ENCODE results near the gene PNPLA5.

Gene PNPLA5

DNA sequence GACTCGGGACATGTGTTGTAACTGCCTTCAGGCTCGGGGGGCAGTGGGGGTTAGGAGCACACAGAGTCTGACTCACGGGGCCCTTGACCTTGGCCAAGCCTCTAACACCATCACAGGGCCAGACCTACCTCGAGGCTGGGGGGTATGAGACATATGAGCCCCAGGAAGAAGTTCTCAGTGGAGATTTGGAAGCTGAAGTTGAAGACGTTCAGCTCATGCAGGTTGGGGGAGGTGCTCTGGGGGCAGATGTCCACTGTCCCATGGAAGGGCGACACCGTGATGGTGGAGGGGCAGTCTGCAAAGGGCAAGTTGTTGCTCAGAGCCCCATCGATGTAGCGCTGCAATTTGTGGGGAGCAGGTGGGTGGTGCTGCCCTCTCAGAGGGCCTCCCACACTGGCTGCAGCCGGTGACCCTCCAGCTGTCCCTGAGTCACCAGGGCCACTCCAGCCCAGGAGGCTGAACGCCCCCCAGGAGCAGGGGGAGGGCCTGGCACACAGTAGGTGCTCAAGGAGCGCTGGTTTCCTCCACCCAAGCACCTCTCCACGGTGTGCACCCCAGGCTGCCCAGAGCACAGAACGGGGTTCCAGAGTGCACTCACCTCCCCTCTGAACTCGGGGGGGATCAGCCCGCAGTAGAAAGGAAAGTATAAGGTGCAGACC is 2.5 kb downstream of the PNPLA5 start:
- Histone ChIP-seq H3K27me3 (ENCODE audit: insufficient read depth, low read length, poor library complexity, severe bottlenecking) (no peaks in the 10 kb centered on the region), H3K4me2 (ENCODE audit: low read depth, low read length, poor library complexity, severe bottlenecking) (no peak overlapping the region), H2AFZ (ENCODE audit: low read length) (no peak overlapping the region), H3K9me3 (ENCODE audit: insufficient read depth, low read depth, low read length) (no peaks in the 10 kb centered on the region), H3K36me3 (ENCODE audit: insufficient read depth, low read length) (no peaks in the 10 kb centered on the region), H4K20me1 (ENCODE audit: insufficient read depth, low read length, poor library complexity, severe bottlenecking) (no peaks in the 10 kb centered on the region), H3F3A (ENCODE audit: low read depth) (no peaks in the 10 kb centered on the region), H3K79me2 (ENCODE audit: insufficient read depth, low read length) (no peaks in the 10 kb centered on the region), H3K4me1 (ENCODE audit: insufficient read depth, low read length, poor library complexity, severe bottlenecking) (no peaks in the 10 kb centered on the region), H3K9me2 (replicated peaks; ENCODE audit: low read depth, low read length) (no peaks in the 10 kb centered on the region), H3K9ac (ENCODE audit: low read depth, low read length, poor library complexity, severe bottlenecking) (no peak overlapping the region), H3K4me3 (ENCODE audit: low read length, poor library complexity, severe bottlenecking) (no peak overlapping the region)
- TF ChIP-seq, protein P1, sequence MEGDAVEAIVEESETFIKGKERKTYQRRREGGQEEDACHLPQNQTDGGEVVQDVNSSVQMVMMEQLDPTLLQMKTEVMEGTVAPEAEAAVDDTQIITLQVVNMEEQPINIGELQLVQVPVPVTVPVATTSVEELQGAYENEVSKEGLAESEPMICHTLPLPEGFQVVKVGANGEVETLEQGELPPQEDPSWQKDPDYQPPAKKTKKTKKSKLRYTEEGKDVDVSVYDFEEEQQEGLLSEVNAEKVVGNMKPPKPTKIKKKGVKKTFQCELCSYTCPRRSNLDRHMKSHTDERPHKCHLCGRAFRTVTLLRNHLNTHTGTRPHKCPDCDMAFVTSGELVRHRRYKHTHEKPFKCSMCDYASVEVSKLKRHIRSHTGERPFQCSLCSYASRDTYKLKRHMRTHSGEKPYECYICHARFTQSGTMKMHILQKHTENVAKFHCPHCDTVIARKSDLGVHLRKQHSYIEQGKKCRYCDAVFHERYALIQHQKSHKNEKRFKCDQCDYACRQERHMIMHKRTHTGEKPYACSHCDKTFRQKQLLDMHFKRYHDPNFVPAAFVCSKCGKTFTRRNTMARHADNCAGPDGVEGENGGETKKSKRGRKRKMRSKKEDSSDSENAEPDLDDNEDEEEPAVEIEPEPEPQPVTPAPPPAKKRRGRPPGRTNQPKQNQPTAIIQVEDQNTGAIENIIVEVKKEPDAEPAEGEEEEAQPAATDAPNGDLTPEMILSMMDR (conservative IDR thresholded peaks at IDR 0.05; ENCODE audit: low read length) = no peak
- no peak for TF ChIP-seq EZH2phosphoT487 (IDR thresholded peaks at IDR 0.05; ENCODE audit: borderline replicate concordance)

DNA sequence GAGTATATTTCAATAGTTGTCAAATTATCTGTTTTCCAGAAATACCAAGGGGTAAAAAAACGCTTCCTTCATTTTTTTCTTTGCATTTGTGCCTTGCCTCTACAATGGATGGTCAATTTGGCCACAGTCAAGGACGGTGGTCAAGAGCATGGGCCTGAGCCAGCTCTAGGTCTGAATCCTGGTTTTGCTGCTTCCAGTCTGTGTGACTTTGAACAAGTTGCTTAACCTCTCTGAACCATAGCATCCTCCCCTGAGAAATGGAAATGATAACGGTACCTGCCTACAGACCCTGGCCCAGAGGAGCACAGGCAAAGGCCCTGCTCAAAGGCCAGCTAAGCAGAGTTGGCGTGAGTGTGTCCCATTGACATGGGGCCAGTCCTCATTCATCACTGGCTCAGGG is 3.1 kb downstream of the PNPLA5 start:
- no peak overlapping the region for H3K9ac ChIP-seq (ENCODE audit: low read depth, low read length, poor library complexity, severe bottlenecking)
- H2AFZ ChIP-seq (ENCODE audit: low read length) = no peak overlapping the region
- no peaks in the 10 kb centered on the region for H3F3A ChIP-seq (ENCODE audit: low read depth)
- no peaks in the 10 kb centered on the region for H3K79me2 ChIP-seq (ENCODE audit: insufficient read depth, low read length)
- no peak overlapping the region for H3K4me2 ChIP-seq (ENCODE audit: low read depth, low read length, poor library complexity, severe bottlenecking)
- no peaks in the 10 kb centered on the region for H3K9me2 ChIP-seq (replicated peaks; ENCODE audit: low read depth, low read length)
- H3K27me3 ChIP-seq (ENCODE audit: insufficient read depth, low read length, poor library complexity, severe bottlenecking) = no peaks in the 10 kb centered on the region
- no peaks in the 10 kb centered on the region for H3K9me3 ChIP-seq (ENCODE audit: insufficient read depth, low read depth, low read length)
- no peaks in the 10 kb centered on the region for H4K20me1 ChIP-seq (ENCODE audit: insufficient read depth, low read length, poor library complexity, severe bottlenecking)
- no peak overlapping the region for H3K4me3 ChIP-seq (ENCODE audit: low read length, poor library complexity, severe bottlenecking)
- H3K4me1 ChIP-seq (ENCODE audit: insufficient read depth, low read length, poor library complexity, severe bottlenecking) = no peaks in the 10 kb centered on the region
- no peaks in the 10 kb centered on the region for H3K36me3 ChIP-seq (ENCODE audit: insufficient read depth, low read length)
- TF ChIP-seq, protein P1 (conservative IDR thresholded peaks at IDR 0.05; ENCODE audit: low read length) = no peak
- no peak for TF ChIP-seq EZH2phosphoT487 (IDR thresholded peaks at IDR 0.05; ENCODE audit: borderline replicate concordance)

DNA sequence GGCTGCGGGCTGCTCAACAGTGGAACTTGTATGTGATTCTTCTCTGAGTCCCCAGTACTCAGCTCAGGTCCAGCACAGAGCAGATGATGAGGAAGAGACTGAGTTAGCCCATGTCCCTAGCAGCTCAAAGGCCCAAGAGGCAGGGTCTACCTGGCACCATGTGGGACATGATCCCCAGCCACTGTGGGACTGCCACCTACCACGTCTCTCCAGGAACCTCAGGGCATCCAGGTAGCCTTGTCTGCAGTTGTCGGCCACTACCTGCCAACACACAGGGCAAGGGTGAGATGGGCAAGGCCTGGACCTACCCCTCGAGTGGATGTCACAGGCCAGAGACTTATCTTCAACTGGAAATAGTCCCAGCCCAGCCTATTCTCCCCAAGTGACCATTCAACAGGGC is 4.4 kb downstream of the PNPLA5 start:
- Histone ChIP-seq H3K79me2 (ENCODE audit: insufficient read depth, low read length) (no peaks in the 10 kb centered on the region), H3K36me3 (ENCODE audit: insufficient read depth, low read length) (no peaks in the 10 kb centered on the region), H2AFZ (ENCODE audit: low read length) (no peak overlapping the region), H3F3A (ENCODE audit: low read depth) (no peaks in the 10 kb centered on the region), H3K27me3 (ENCODE audit: insufficient read depth, low read length, poor library complexity, severe bottlenecking) (no peaks in the 10 kb centered on the region), H3K9ac (ENCODE audit: low read depth, low read length, poor library complexity, severe bottlenecking) (no peak overlapping the region), H3K9me3 (ENCODE audit: insufficient read depth, low read depth, low read length) (no peaks in the 10 kb centered on the region), H4K20me1 (ENCODE audit: insufficient read depth, low read length, poor library complexity, severe bottlenecking) (no peaks in the 10 kb centered on the region), H3K4me1 (ENCODE audit: insufficient read depth, low read length, poor library complexity, severe bottlenecking) (no peaks in the 10 kb centered on the region), H3K4me3 (ENCODE audit: low read length, poor library complexity, severe bottlenecking) (no peak overlapping the region), H3K4me2 (ENCODE audit: low read depth, low read length, poor library complexity, severe bottlenecking) (no peak overlapping the region), H3K9me2 (replicated peaks; ENCODE audit: low read depth, low read length) (no peaks in the 10 kb centered on the region)
- TF ChIP-seq EZH2phosphoT487 (IDR thresholded peaks at IDR 0.05; ENCODE audit: borderline replicate concordance) = no peak
- TF ChIP-seq, protein P1 (conservative IDR thresholded peaks at IDR 0.05; ENCODE audit: low read length) = no peak

All from Loucy (cell line).